GM18526 (cell line): ENCODE results near the gene BEST1.

ENCODE experiments used
- POLR2A ChIP-seq: IDR thresholded peaks from 3 replicates; pipeline ENCODE4 v1.6.1; 2011; ENCODE audit not compliant: insufficient read length; ENCODE audit errors: extremely low read depth

The BEST1 gene

GRCh38 chr11:61911701-61912529, 38.2 kb upstream of the BEST1 start:
- no peak for TF ChIP-seq POLR2A

- TF ChIP-seq POLR2A: no peak
Observed at GRCh38 chr11:61912530-61912898, 37.6 kb upstream of the BEST1 start.

GRCh38 chr11:61912991-61913698, 37.0 kb upstream of the BEST1 start:
- no peak for TF ChIP-seq POLR2A

GRCh38 chr11:61913699-61914395, 36.3 kb upstream of the BEST1 start:
- no peak for TF ChIP-seq POLR2A

GRCh38 chr11:61914471-61915171, 35.5 kb upstream of the BEST1 start:
- TF ChIP-seq POLR2A: no peak

- TF ChIP-seq POLR2A: no peak
Observed at GRCh38 chr11:61916737-61917333, 33.3 kb upstream of the BEST1 start.

- TF ChIP-seq POLR2A: no peak
Observed at GRCh38 chr11:61917334-61918109, 32.6 kb upstream of the BEST1 start, which contains the start of gene RAB3IL1. TSS of gene RAB3IL1 (minus strand) at chr11:61917566. CDS start at chr11:61917367, 199 bp downstream.

- TF ChIP-seq POLR2A: no peak
Observed at GRCh38 chr11:61918251-61918937, 31.8 kb upstream of the BEST1 start.

- no peak for TF ChIP-seq POLR2A
Observed at GRCh38 chr11:61918938-61919704, 31.0 kb upstream of the BEST1 start.

- TF ChIP-seq POLR2A: no peak
Observed at GRCh38 chr11:61919705-61920631, 30.2 kb upstream of the BEST1 start.

GRCh38 chr11:61921446-61921845, 28.7 kb upstream of the BEST1 start:
- no peak for TF ChIP-seq POLR2A

GRCh38 chr11:61922539-61922938, 27.6 kb upstream of the BEST1 start:
- TF ChIP-seq POLR2A: no peak
